GM12878 (cell line): ENCODE data around the gene ZFAND2A. TPM values are rescaled to one million over a fixed set of nuclear protein-coding genes. Genes with fewer than 3 reads are reported as not detected.

Source experiments
- ATAC-seq: fragments of 200-7000 bp; cut with Tn5 transposase; 3 replicates; pipeline ENCODE4 v1.9.1; 2020; ENCODE audit warnings: mild to moderate bottlenecking, moderate library complexity
- BruUV-seq: library from RNA; stranded (reverse); fragments of 400-500 nt; replicated peaks from 2 replicates; lab custom pipeline; 2021; lab: Mats Ljungman, UMichigan
- CTCF ChIA-PET: fragments of 300-600 bp; sonication (Branson Sonifier 250); formaldehyde crosslinking; extraction: SDS; loops from one replicate; lab custom pipeline; 2021; ENCODE audit warnings: inconsistent platforms; lab: Yijun Ruan, JAX
- POLR2A ChIA-PET: fragments of 350-600 bp; formaldehyde crosslinking; extraction: SDS; loops from one replicate; lab custom pipeline; 2021; ENCODE audit warnings: inconsistent platforms; lab: Charles Lee
- RAD21 ChIA-PET: fragments of 300-600 bp; sonication (Branson Sonifier 250); formaldehyde crosslinking; loops from one replicate; lab custom pipeline; 2023; ENCODE audit warnings: antibody characterized with exemption; ENCODE audit not compliant: unreplicated experiment; lab: Charles Lee
- SMC1A ChIA-PET: fragments of 300-600 bp; sonication (Branson Sonifier 250); formaldehyde crosslinking; loops from one replicate; lab custom pipeline; 2023; ENCODE audit not compliant: unreplicated experiment, uncharacterized antibody; lab: Charles Lee
- DNase-seq: peaks from one replicate; pipeline ENCODE4 v3.0.0-alpha.2; 2011; ENCODE audit warnings: low read depth, low spot score
- FAIRE-seq: peaks from 3 replicates; lab custom pipeline; 2011; peaks lifted over from hg19 to GRCh38; lab: Jason Lieb, UNC
- H2AFZ ChIP-seq: 2 replicates; pipeline ENCODE4 v1.6.0; 2011; ENCODE audit warnings: low read depth, low read length, control low read depth; ENCODE audit not compliant: control insufficient read depth
- H3K27ac ChIP-seq: 2 replicates; pipeline ENCODE4 v1.5.1; 2011; ENCODE audit warnings: control low read depth; ENCODE audit not compliant: control insufficient read depth, insufficient read depth
- H3K27me3 ChIP-seq, 2 experiments: replicated peaks in 1 of 2; 2 replicates each; pipeline versions ENCODE4 v1.6.0 to v1.6.1; 2011; ENCODE audit warnings: low read length in 1 of 2; ENCODE audit not compliant: control insufficient read depth in 2 of 2, insufficient read depth in 2 of 2
- H3K36me3 ChIP-seq, 2 experiments: 2 replicates each; pipeline ENCODE4 v1.5.1; 2011; ENCODE audit warnings: low read length in 1 of 2; ENCODE audit not compliant: control insufficient read depth in 2 of 2, insufficient read depth in 2 of 2
- H3K4me1 ChIP-seq: 2 replicates; pipeline ENCODE4 v1.6.1; 2011; ENCODE audit warnings: mild to moderate bottlenecking, low read length, moderate library complexity, mixed read lengths; ENCODE audit not compliant: control insufficient read depth, insufficient read depth
- H3K4me2 ChIP-seq: 2 replicates; pipeline ENCODE4 v1.6.0; 2011; ENCODE audit warnings: control low read depth; ENCODE audit not compliant: control insufficient read depth, insufficient read depth
- H3K4me3 ChIP-seq: fragments of 200-600 bp; sonication (generic); 2 replicates; pipeline ENCODE4 v1.5.1; 2016
- H3K79me2 ChIP-seq: 2 replicates; pipeline ENCODE4 v1.6.0; 2011; ENCODE audit warnings: low read length; ENCODE audit not compliant: control insufficient read depth, insufficient read depth
- H3K9ac ChIP-seq: 2 replicates; pipeline ENCODE4 v1.8.0; 2011; ENCODE audit warnings: low read length, control low read depth, mixed read lengths; ENCODE audit not compliant: control insufficient read depth, insufficient read depth
- H3K9me3 ChIP-seq: replicated peaks from 3 replicates; pipeline ENCODE4 v1.5.1; 2011; ENCODE audit warnings: mild to moderate bottlenecking, low read length; ENCODE audit not compliant: control insufficient read depth, insufficient read depth
- H4K20me1 ChIP-seq: 2 replicates; pipeline ENCODE4 v1.6.0; 2011; ENCODE audit not compliant: control insufficient read depth, insufficient read depth
- CHD2 ChIP-seq: IDR thresholded peaks from 2 replicates; pipeline ENCODE4 v1.6.1; 2011; ENCODE audit warnings: low read depth, low read length, improper control_type of control experiment, borderline replicate concordance
- EED ChIP-seq: sonication (generic); IDR thresholded peaks from 2 replicates; pipeline ENCODE4 v1.6.1; 2016; ENCODE audit warnings: antibody characterized with exemption, low read depth
- MTA3 ChIP-seq: IDR thresholded peaks from 2 replicates; pipeline ENCODE4 v1.6.1; 2012; ENCODE audit warnings: low read length, inconsistent platforms, borderline replicate concordance
- NFYB ChIP-seq: IDR thresholded peaks from 2 replicates; pipeline ENCODE4 v1.6.1; 2011; ENCODE audit warnings: low read depth, mild to moderate bottlenecking, low read length, improper control_type of control experiment, moderate library complexity; ENCODE audit not compliant: insufficient read depth
- NRF1 ChIP-seq: conservative IDR thresholded peaks from 2 replicates; pipeline ENCODE4 v1.6.1; 2011; ENCODE audit warnings: mild to moderate bottlenecking, low read depth, low read length, improper control_type of control experiment
- SMC3 ChIP-seq: IDR thresholded peaks from 2 replicates; pipeline ENCODE4 v1.6.1; 2011; ENCODE audit warnings: low read length, improper control_type of control experiment, borderline replicate concordance
- SUPT20H ChIP-seq: IDR thresholded peaks from 2 replicates; pipeline ENCODE4 v1.6.1; 2011; ENCODE audit warnings: low read depth, mild to moderate bottlenecking, low read length, moderate library complexity, borderline replicate concordance; ENCODE audit not compliant: control insufficient read depth
- WGBS: methylation state at CpG from one replicate; pipeline ENCODE4 v1.1.6; 2016; ENCODE audit warnings: low lambda C conversion rate; ENCODE audit not compliant: insufficient replicate concordance, insufficient coverage; ENCODE audit errors: missing lambda C conversion rate; 5-methylcytosine and 5-hydroxymethylcytosine counted together
- in situ Hi-C: fragments of 300-500 bp; cut with MboI; formaldehyde crosslinking; loops from 9 replicates; pipeline ENCODE4 v1.14.3; 2018; ENCODE audit warnings: mixed read lengths
- intact Hi-C: fragments of 100-400 bp; cut with micrococcal nuclease; formaldehyde crosslinking; loops from one replicate; pipeline ENCODE4 v1.14.2; 2022; ENCODE audit not compliant: unreplicated experiment
- polyA plus RNA-seq, 11 experiments: library from polyadenylated mRNA; depleted of rRNA in 4 of 11; unstranded in 6 of 11; stranded (reverse) in 5 of 11; fragments of >200 nt; fragmentation: Nextera tagmentation in 4 of 11; fragmentation: Illumina TruSeq in 1 of 11; extraction: Ambion mirVana in 4 of 11; extraction: Trizol in 1 of 11; gene quantifications; 1 replicate in 1 of 11; 2 replicates in 10 of 11; pipeline versions ENCODE4 v1.2.1 to v1.2.3, GENCODE V29; 2011 to 2016; ENCODE audit warnings: inconsistent platforms in 2 of 11, missing spikeins in 2 of 11, low read depth in 1 of 11
- total RNA-seq, 4 experiments: library from RNA; depleted of rRNA in 3 of 4; stranded (reverse); fragments of >200 nt in 3 of 4; fragmentation: Illumina TruSeq in 1 of 4; extraction: Trizol in 1 of 4; gene quantifications; 2 replicates each; pipeline versions ENCODE4 v1.2.1 to v1.2.3, GENCODE V29; 2013 to 2021
- TF ChIP-seq, protein P1 (sequence below): IDR thresholded peaks from 2 replicates; pipeline ENCODE4 v1.6.1; 2012; ENCODE audit warnings: improper control_type of control experiment, low read depth, low read length; ENCODE audit not compliant: insufficient replicate concordance

The ZFAND2A gene
- total and polyA plus RNA-seq, 10 of the 15 experiments (the other 5 are each of a cell fraction or from before 2014, with no cell fraction given), result 14.8 to 39.9 (median 20.8) TPM

DNA sequence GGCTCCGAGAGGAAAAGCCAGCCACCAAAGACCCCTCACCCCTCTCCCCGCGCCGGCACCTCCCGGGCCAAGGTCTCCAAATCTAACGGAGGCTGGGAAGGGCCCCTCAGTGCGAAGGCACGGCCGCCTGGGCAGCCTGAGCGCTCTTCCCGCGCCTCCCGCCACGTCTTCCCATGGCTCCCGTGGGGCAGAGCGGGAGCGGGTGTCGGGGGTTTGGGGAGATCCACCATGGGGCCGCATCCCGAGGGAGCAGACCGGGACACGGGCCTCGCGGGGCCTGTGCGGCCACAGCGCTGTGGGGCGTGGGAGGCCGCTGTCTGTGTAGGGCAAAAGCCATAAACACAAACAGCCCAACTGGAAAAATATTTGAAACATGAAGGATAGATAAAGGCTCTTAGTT is 49.6 kb downstream of the ZFAND2A start (continued):
- TF ChIP-seq NFYB (no peak), EED (no peak), CHD2 (no peak), NRF1 (no peak), SUPT20H (no peak)
- TF ChIP-seq, all 136 proteins: peak for 0

DNA sequence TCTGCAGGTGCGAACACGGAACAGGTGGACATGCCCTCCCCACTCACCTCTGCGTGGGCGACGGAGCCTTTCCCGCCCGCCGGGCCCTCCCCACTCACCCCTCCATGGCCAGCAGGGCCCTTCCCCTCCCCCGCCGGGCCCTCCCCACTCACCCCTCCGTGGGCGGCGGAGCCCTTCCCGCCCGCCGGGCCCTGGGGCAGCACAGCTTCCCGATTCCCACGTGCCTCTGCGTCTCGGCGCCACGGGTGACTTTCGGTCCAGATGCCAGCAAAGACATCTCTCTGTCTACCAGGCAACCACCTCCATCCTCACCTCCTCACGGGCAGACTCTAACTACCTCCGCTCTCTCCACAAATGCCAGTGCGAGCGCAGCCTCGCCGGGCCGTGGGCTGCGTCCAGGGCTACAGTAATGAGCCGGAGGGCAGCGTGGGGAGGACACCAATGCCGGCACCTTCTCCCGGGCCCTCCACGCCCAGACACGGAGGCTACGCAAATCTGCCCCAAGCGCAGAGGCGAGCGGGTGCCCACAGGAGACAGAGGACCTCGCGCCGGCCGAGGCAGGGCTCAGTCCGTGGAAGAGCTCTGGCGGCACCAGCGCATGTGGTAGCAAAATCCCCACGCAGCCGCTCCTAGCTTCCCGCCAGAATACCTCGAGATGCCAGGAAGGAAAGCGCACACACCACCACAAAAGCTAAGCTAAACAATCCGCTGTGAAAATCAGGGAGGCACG is 50.2 kb downstream of the ZFAND2A start:
- Histone ChIP-seq H4K20me1 (no peaks in the 10 kb centered on the region), H2AFZ (no peak overlapping the region), H3K4me3 (no peak overlapping the region), H3K79me2 (no peaks in the 10 kb centered on the region; the same call in 1 of the 2 replicates), H3K4me1 (peaks cover 14% of the 10 kb centered on the region), H3K27me3 (no peaks in the 10 kb centered on the region), H3K9ac (no peak overlapping the region), H3K27ac (no peak overlapping the region), H3K4me2 (no peak overlapping the region), H3K9me3 (no peaks in the 10 kb centered on the region), H3K36me3 (peaks cover 0 to 1% of the 10 kb centered on the region in 2 experiments; a peak in 2 of 4 replicates)
- TF ChIP-seq, protein P1, sequence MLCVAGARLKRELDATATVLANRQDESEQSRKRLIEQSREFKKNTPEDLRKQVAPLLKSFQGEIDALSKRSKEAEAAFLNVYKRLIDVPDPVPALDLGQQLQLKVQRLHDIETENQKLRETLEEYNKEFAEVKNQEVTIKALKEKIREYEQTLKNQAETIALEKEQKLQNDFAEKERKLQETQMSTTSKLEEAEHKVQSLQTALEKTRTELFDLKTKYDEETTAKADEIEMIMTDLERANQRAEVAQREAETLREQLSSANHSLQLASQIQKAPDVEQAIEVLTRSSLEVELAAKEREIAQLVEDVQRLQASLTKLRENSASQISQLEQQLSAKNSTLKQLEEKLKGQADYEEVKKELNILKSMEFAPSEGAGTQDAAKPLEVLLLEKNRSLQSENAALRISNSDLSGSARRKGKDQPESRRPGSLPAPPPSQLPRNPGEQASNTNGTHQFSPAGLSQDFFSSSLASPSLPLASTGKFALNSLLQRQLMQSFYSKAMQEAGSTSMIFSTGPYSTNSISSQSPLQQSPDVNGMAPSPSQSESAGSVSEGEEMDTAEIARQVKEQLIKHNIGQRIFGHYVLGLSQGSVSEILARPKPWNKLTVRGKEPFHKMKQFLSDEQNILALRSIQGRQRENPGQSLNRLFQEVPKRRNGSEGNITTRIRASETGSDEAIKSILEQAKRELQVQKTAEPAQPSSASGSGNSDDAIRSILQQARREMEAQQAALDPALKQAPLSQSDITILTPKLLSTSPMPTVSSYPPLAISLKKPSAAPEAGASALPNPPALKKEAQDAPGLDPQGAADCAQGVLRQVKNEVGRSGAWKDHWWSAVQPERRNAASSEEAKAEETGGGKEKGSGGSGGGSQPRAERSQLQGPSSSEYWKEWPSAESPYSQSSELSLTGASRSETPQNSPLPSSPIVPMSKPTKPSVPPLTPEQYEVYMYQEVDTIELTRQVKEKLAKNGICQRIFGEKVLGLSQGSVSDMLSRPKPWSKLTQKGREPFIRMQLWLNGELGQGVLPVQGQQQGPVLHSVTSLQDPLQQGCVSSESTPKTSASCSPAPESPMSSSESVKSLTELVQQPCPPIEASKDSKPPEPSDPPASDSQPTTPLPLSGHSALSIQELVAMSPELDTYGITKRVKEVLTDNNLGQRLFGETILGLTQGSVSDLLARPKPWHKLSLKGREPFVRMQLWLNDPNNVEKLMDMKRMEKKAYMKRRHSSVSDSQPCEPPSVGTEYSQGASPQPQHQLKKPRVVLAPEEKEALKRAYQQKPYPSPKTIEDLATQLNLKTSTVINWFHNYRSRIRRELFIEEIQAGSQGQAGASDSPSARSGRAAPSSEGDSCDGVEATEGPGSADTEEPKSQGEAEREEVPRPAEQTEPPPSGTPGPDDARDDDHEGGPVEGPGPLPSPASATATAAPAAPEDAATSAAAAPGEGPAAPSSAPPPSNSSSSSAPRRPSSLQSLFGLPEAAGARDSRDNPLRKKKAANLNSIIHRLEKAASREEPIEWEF, result no peak
- TF ChIP-seq SMC3 (no peak), MTA3 (no peak)
- ChIA-PET CTCF (no interaction called here), POLR2A (no interaction called here), SMC1A (no interaction called here), RAD21 (interaction anchor here (1.1 kb wide), 1 partner anchor 116 kb away, joined by 4 read pairs; no protein-coding TSS in a partner anchor)
- BruUV-seq, result no TSS peak
- DNase-seq (no peak), ATAC-seq (no peak), FAIRE-seq (no peak)
- intact Hi-C loops (no loop called here), in situ Hi-C loops (no loop called here)
- 98% methylated on average over 46 of the region's 55 CpGs for WGBS
